Sigmoid colon (tissue), 4 donors: Measurements from ENCODE around the gene PCBP3.

ENCODE experiments used
- CTCF ChIP-seq, 4 experiments: fragments of 450-650 bp in 3 of 4; fragments of 200-600 bp in 1 of 4; IDR thresholded peaks; one replicate each; pipeline ENCODE4 v1.5.1; 2016 to 2019; ENCODE audit warnings: antibody characterized with exemption in 4 of 4, mild to moderate bottlenecking in 3 of 4, moderate library complexity in 2 of 4
- EP300 ChIP-seq, 4 donors: sonication (generic); formaldehyde crosslinking; IDR thresholded peaks; one replicate each; pipeline ENCODE4 v1.6.1; 2017; ENCODE audit warnings: antibody characterized with exemption in 4 of 4

GRCh38 chr21:45941338-45941710, 297.8 kb downstream of the PCBP3 start:
- TF ChIP-seq CTCF (IDR thresholded peaks at IDR 0.05) (no peak), EP300 (IDR thresholded peaks at IDR 0.05) (no peak)
